Measurements from ENCODE around the gene OR5B12.

Gene OR5B12

GRCh38 chr11:58451585-58451984 lies 9.5 kb upstream of the OR5B12 start:
- no peak for DNase-seq (ENCODE audit: low spot score)
- TF ChIP-seq CTCF (IDR thresholded peaks at IDR 0.05; ENCODE audit: extremely low read depth, missing control alignments) = no peak

GRCh38 chr11:58446294-58446693 lies 4.3 kb upstream of the OR5B12 start:
- no peak for DNase-seq (ENCODE audit: low spot score)
- TF ChIP-seq CTCF (IDR thresholded peaks at IDR 0.05; ENCODE audit: extremely low read depth, missing control alignments) = no peak

- TF ChIP-seq CTCF (IDR thresholded peaks at IDR 0.05; ENCODE audit: extremely low read depth, missing control alignments) = no peak
- DNase-seq (ENCODE audit: low spot score) = no peak
Measured at GRCh38 chr11:58444300-58444699, 2.3 kb upstream of the OR5B12 start.

DNA sequence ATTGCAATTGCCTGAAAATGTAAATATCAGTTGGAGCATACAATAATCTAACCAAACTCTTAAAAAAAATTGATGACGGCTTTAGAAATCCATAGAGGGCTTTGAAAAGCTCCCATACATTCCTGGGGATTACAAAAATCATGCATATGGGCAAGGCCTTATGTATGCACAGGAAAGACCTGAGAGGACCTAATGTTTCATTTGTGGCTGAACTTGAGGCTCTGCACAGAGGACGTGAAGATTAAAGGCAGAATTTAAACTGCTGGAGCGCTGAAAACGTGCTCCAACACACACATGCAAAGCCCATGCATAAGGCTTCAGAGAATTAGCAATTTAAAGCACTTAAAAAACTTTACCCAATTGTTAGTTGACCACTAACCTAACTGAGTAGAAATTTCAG lies 3.5 kb downstream of the OR5B12 start:
- DNase-seq (ENCODE audit: low spot score) = no peak
- no peak for TF ChIP-seq CTCF (IDR thresholded peaks at IDR 0.05; ENCODE audit: extremely low read depth, missing control alignments)

DNA sequence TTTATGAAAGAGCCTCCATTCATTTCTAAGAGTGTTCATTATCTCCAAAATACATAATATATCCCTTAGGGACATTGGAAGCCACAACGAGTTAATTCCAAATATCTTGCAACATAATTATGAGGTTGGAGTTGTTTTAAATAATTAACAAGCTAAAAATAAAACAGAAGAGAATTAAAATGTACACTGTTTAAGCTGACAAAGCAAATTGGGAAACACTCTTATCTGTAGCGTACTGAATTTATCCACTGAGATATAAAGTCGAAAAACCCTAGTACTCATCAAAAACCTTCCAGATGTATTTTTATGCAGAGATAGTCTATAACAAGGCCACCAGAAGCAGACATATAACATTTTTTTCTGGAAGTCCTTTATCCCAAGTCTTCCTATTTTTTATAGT lies 7.8 kb downstream of the OR5B12 start:
- no peak for TF ChIP-seq CTCF (IDR thresholded peaks at IDR 0.05; ENCODE audit: extremely low read depth, missing control alignments)
- DNase-seq (ENCODE audit: low spot score) = no peak

DNA sequence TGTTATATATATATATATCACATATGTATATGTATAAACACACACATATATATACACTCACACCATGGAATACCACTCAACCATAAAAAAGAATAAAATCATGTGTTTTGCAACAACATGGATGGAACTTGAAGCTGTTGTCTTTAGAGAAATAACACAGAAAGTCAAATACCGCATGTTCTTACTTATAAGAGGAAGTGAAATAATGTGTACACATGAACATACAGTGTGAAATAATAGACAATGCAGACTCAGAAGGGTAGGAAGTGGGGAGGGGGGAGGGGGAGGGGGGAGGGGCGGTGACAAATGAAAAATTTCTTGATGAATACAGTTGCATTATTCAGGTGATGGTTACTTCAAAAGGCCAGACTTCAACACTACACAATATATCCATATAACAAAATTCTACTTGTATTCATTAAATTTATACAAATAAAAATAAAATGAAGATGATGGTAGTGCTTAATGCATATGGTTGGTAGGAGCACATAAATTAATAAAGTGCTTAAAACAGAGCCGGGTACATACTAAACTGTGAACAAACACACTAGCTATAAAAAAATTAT lies 8.3 kb downstream of the OR5B12 start:
- TF ChIP-seq CTCF (IDR thresholded peaks at IDR 0.05; ENCODE audit: extremely low read depth, missing control alignments) = no peak
- no peak for DNase-seq (ENCODE audit: low spot score)

- DNase-seq (ENCODE audit: low spot score) = no peak
- TF ChIP-seq CTCF (IDR thresholded peaks at IDR 0.05; ENCODE audit: extremely low read depth, missing control alignments) = no peak
Measured at GRCh38 chr11:58429273-58429672, 12.8 kb downstream of the OR5B12 start.

All from GM20000 (cell line).